Uterus (tissue), 4 donors: ENCODE results near the gene OPTN. TPM values are rescaled to one million over a fixed set of nuclear protein-coding genes. Genes with fewer than 3 reads are reported as not detected.
A peak's percentile ranks its signal among the peaks of the same experiment; 100 is the strongest.

Experiments
- DNase-seq, 2 donors: peaks; one replicate each; pipeline ENCODE4 v3.0.0-alpha.2; 2019 to 2020
- H3K27ac ChIP-seq, 2 donors: fragments of 200-600 bp; sonication (generic); 1 replicate in 1 of 2; 2 replicates in 1 of 2; pipeline ENCODE4 v1.5.1; 2016 to 2018
- H3K27me3 ChIP-seq, 2 donors: fragments of 200-600 bp; sonication (generic); one replicate each; pipeline ENCODE4 v1.5.1; 2018 to 2019; ENCODE audit warnings: control low read depth in 1 of 2
- H3K36me3 ChIP-seq, 2 donors: fragments of 200-600 bp; sonication (generic); one replicate each; pipeline ENCODE4 v1.5.1; 2019; ENCODE audit warnings: control low read depth in 1 of 2
- H3K4me1 ChIP-seq, 2 donors: fragments of 200-600 bp; sonication (generic); one replicate each; pipeline ENCODE4 v1.5.1; 2018 to 2019; ENCODE audit warnings: control low read depth in 1 of 2
- H3K4me3 ChIP-seq, 2 donors: fragments of 200-600 bp; sonication (generic); 1 replicate in 1 of 2; 2 replicates in 1 of 2; pipeline ENCODE4 v1.5.1; 2018 to 2019; ENCODE audit warnings: mild to moderate bottlenecking in 1 of 2
- H3K9me3 ChIP-seq, 2 donors: fragments of 200-600 bp; sonication (generic); one replicate each; pipeline ENCODE4 v1.5.1; 2019; ENCODE audit warnings: control low read depth in 1 of 2
- CTCF ChIP-seq, 4 experiments: fragments of 200-600 bp in 2 of 4; fragments of 450-650 bp in 2 of 4; sonication (generic) in 2 of 4; IDR thresholded peaks; one replicate each; pipeline ENCODE4 v1.5.1; 2016 to 2019; ENCODE audit warnings: antibody characterized with exemption in 4 of 4, mild to moderate bottlenecking in 2 of 4, moderate library complexity in 1 of 4
- POLR2A ChIP-seq, 2 donors: fragments of 450-650 bp; IDR thresholded peaks; one replicate each; pipeline ENCODE4 v1.6.1; 2016; ENCODE audit warnings: antibody characterized with exemption in 2 of 2, mild to moderate bottlenecking in 1 of 2, moderate library complexity in 1 of 2
- intact Hi-C: fragments of 100-400 bp; cut with DNase I; formaldehyde crosslinking; loops from one replicate; pipeline ENCODE4 v1.15.1; 2023; ENCODE audit warnings: low total_unique reads
- total RNA-seq, 4 donors: library from RNA; depleted of rRNA in 3 of 4; stranded (reverse); fragments of >200 nt in 3 of 4; gene quantifications; one replicate each; pipeline versions ENCODE4 v1.1.0 to v1.2.4, GENCODE V29; 2014 to 2023
- donor health status: DM: yes; HTN: yes; CAD: no.

The OPTN gene
- total RNA-seq, 4 donors from 2014 or later = 28.3 to 68.3 (median 38.1) TPM

GRCh38 chr10:13068484-13068883, 31.5 kb upstream of the OPTN start:
- no peaks in the 10 kb centered on the region for H3K9me3 ChIP-seq
- H3K27me3 ChIP-seq = no peaks in the 10 kb centered on the region
- intact Hi-C loops = no loop called here
- TF ChIP-seq CTCF (IDR thresholded peaks at IDR 0.05) = no peak
- TF ChIP-seq POLR2A (IDR thresholded peaks at IDR 0.05) = no peak
- H3K4me1 ChIP-seq = no peaks in the 10 kb centered on the region
- DNase-seq = no peak
- H3K4me3 ChIP-seq = no peak overlapping the region
- H3K36me3 ChIP-seq = no peaks in the 10 kb centered on the region
- no peak overlapping the region for H3K27ac ChIP-seq

- no peak overlapping the region for H3K27ac ChIP-seq
- no peaks in the 10 kb centered on the region for H3K4me1 ChIP-seq
- H3K27me3 ChIP-seq = no peaks in the 10 kb centered on the region
- intact Hi-C loops = no loop called here
- no peak for TF ChIP-seq POLR2A (IDR thresholded peaks at IDR 0.05)
- no peak for TF ChIP-seq CTCF (IDR thresholded peaks at IDR 0.05)
- no peaks in the 10 kb centered on the region for H3K9me3 ChIP-seq
- no peak for DNase-seq
- no peaks in the 10 kb centered on the region for H3K36me3 ChIP-seq
- no peak overlapping the region for H3K4me3 ChIP-seq
Observed at GRCh38 chr10:13072339-13072738, 27.6 kb upstream of the OPTN start.

- H3K27me3 ChIP-seq = no peaks in the 10 kb centered on the region
- intact Hi-C loops = no loop called here
- TF ChIP-seq CTCF (IDR thresholded peaks at IDR 0.05) = peak; percentile 63 to 76 (median 69)
- TF ChIP-seq POLR2A (IDR thresholded peaks at IDR 0.05) = no peak
- no peaks in the 10 kb centered on the region for H3K4me1 ChIP-seq
- peak; percentile 54 to 66 for DNase-seq
- no peak overlapping the region for H3K4me3 ChIP-seq
- H3K36me3 ChIP-seq = no peaks in the 10 kb centered on the region
- no peak overlapping the region for H3K27ac ChIP-seq
- peaks cover 0 to 2% of the 10 kb centered on the region in 2 donors for H3K9me3 ChIP-seq
Observed at GRCh38 chr10:13074563-13075451, 25.2 kb upstream of the OPTN start.

- Histone ChIP-seq H3K36me3 (no peaks in the 10 kb centered on the region), H3K27ac (no peak overlapping the region), H3K4me1 (no peaks in the 10 kb centered on the region), H3K9me3 (peaks cover 0 to 9% of the 10 kb centered on the region in 2 donors), H3K27me3 (no peaks in the 10 kb centered on the region), H3K4me3 (no peak overlapping the region)
- no peak for DNase-seq
- intact Hi-C loops = no loop called here
- no peak for TF ChIP-seq CTCF (IDR thresholded peaks at IDR 0.05)
- no peak for TF ChIP-seq POLR2A (IDR thresholded peaks at IDR 0.05)
Observed at GRCh38 chr10:13078912-13079775, 20.8 kb upstream of the OPTN start.

GRCh38 chr10:13079776-13080050, 20.2 kb upstream of the OPTN start:
- Histone ChIP-seq H3K4me3 (no peak overlapping the region), H3K27ac (no peak overlapping the region), H3K4me1 (no peaks in the 10 kb centered on the region), H3K36me3 (no peaks in the 10 kb centered on the region), H3K27me3 (no peaks in the 10 kb centered on the region), H3K9me3 (peaks cover 0 to 9% of the 10 kb centered on the region in 2 donors)
- TF ChIP-seq POLR2A (IDR thresholded peaks at IDR 0.05) = no peak
- TF ChIP-seq CTCF (IDR thresholded peaks at IDR 0.05) = no peak
- intact Hi-C loops = no loop called here
- no peak for DNase-seq
